SK-N-SH (cell line): ENCODE measurements around the gene NLRC5. TPM values are rescaled to one million over a fixed set of nuclear protein-coding genes. Genes with fewer than 3 reads are reported as not detected.
"Not testable (repeated sequence)": the region's sequence is repeated elsewhere in the genome, so short reads cannot be mapped to it uniquely, and the experiment has no call there.

ENCODE experiments used
- CTCF ChIA-PET: fragments of 300-600, 350-600 bp; formaldehyde crosslinking; extraction: SDS; loops from one replicate; lab custom pipeline; 2021; lab: Yijun Ruan, JAX
- POLR2A ChIA-PET: fragments of 350-600 bp; sonication (Branson Sonifier 250); formaldehyde crosslinking; extraction: SDS; loops from one replicate; lab custom pipeline; 2020; ENCODE audit warnings: antibody characterized with exemption, inconsistent platforms; lab: Yijun Ruan, JAX
- DNase-seq: peaks from one replicate; pipeline ENCODE4 v3.0.0; 2012
- H2AFZ ChIP-seq: fragments of 200-600 bp; sonication (generic); 2 replicates; pipeline ENCODE4 v1.8.1; 2016; ENCODE audit warnings: antibody characterized with exemption, mild to moderate bottlenecking, low read depth
- H3F3A ChIP-seq: fragments of 200-600 bp; sonication (generic); replicated peaks from 2 replicates; pipeline ENCODE3; 2016; ENCODE audit warnings: antibody characterized with exemption, mild to moderate bottlenecking; ENCODE audit not compliant: insufficient read depth
- H3K27ac ChIP-seq, 2 experiments: fragments of 200-500 bp in 1 of 2; fragments of 200-600 bp in 1 of 2; sonication (Bioruptor generic) in 1 of 2; sonication (generic), shearing (Covaris generic) in 1 of 2; 2 replicates each; pipeline versions ENCODE4 v1.5.1 to v1.6.1; 2014 to 2016; ENCODE audit warnings: low read depth in 2 of 2, inconsistent platforms in 1 of 2, low read length in 1 of 2, mild to moderate bottlenecking in 1 of 2, mixed read lengths in 1 of 2
- H3K27me3 ChIP-seq: fragments of 200-600 bp; sonication (generic), shearing (Covaris generic); 2 replicates; pipeline ENCODE4 v1.6.1; 2016; ENCODE audit warnings: mixed run types; ENCODE audit not compliant: insufficient read depth
- H3K36me3 ChIP-seq, 2 experiments: fragments of 200-500 bp in 1 of 2; fragments of 200-600 bp in 1 of 2; sonication (Bioruptor generic) in 1 of 2; sonication (generic) in 1 of 2; replicated peaks in 1 of 2; 2 replicates each; pipeline versions ENCODE3 to v1.5.1; 2014 to 2016; ENCODE audit warnings: low read length in 1 of 2, mild to moderate bottlenecking in 1 of 2; ENCODE audit not compliant: insufficient read depth in 2 of 2, control insufficient read depth in 1 of 2
- H3K4me1 ChIP-seq, 2 experiments: fragments of 200-500 bp in 1 of 2; fragments of 200-600 bp in 1 of 2; sonication (Bioruptor generic) in 1 of 2; sonication (generic), shearing (Covaris generic) in 1 of 2; 2 replicates each; pipeline versions ENCODE4 v1.5.1 to v1.6.1; 2014 to 2016; ENCODE audit warnings: low read depth in 1 of 2, low read length in 1 of 2, mixed run types in 1 of 2; ENCODE audit not compliant: insufficient read depth in 2 of 2, control insufficient read depth in 1 of 2
- H3K4me2 ChIP-seq: fragments of 200-600 bp; sonication (generic), shearing (Covaris generic); 2 replicates; pipeline ENCODE4 v1.6.1; 2017; ENCODE audit warnings: mixed run types
- H3K4me3 ChIP-seq, 2 experiments: fragments of 200-500 bp in 1 of 2; fragments of 200-600 bp in 1 of 2; sonication (Bioruptor generic) in 1 of 2; sonication (generic), shearing (Covaris generic) in 1 of 2; 2 replicates each; pipeline versions ENCODE4 v1.5.1 to v1.8.1; 2014 to 2016; ENCODE audit warnings: low read depth in 2 of 2, inconsistent platforms in 1 of 2, low read length in 1 of 2, mild to moderate bottlenecking in 1 of 2, mixed read lengths in 1 of 2, moderate library complexity in 1 of 2
- H3K79me2 ChIP-seq: fragments of 200-600 bp; sonication (generic); 2 replicates; pipeline ENCODE4 v1.8.1; 2017; ENCODE audit warnings: mild to moderate bottlenecking; ENCODE audit not compliant: insufficient read depth
- H3K9ac ChIP-seq: fragments of 200-600 bp; sonication (generic); 2 replicates; pipeline ENCODE4 v1.6.1; 2017; ENCODE audit warnings: mixed run types
- H3K9me2 ChIP-seq: fragments of 200-600 bp; sonication (generic); 2 replicates; pipeline ENCODE4 v1.6.1; 2017; ENCODE audit warnings: mixed run types
- H3K9me3 ChIP-seq: fragments of 200-600 bp; sonication (generic); 2 replicates; pipeline ENCODE4 v1.6.1; 2017; ENCODE audit warnings: mixed run types, mild to moderate bottlenecking, moderate library complexity
- H4K20me1 ChIP-seq: fragments of 200-600 bp; sonication (generic); 2 replicates; pipeline ENCODE4 v1.6.1; 2017; ENCODE audit warnings: mild to moderate bottlenecking, mixed run types; ENCODE audit not compliant: insufficient read depth
- CHD2 ChIP-seq: fragments of 150-350 bp; IDR thresholded peaks from 2 replicates; pipeline ENCODE4 v1.6.1; 2018; ENCODE audit warnings: low read length; ENCODE audit not compliant: partially characterized antibody
- ELF1 ChIP-seq: IDR thresholded peaks from 2 replicates; pipeline ENCODE4 v1.4.0; 2012
- EP300 ChIP-seq, 2 experiments: IDR thresholded peaks; 2 replicates each; pipeline versions ENCODE4 v1.4.0 to v1.6.1; 2012; ENCODE audit warnings: borderline replicate concordance in 1 of 2, low read depth in 1 of 2, low read length in 1 of 2
- EZH2phosphoT487 ChIP-seq: fragments of 200-600 bp; sonication (generic); IDR thresholded peaks from 2 replicates; pipeline ENCODE4 v1.6.1; 2017; ENCODE audit warnings: low read depth, mixed run types, mild to moderate bottlenecking, antibody characterized with exemption, moderate library complexity, borderline replicate concordance
- FOSL2 ChIP-seq: IDR thresholded peaks from 2 replicates; pipeline ENCODE4 v1.4.0; 2012; ENCODE audit warnings: low read depth, mild to moderate bottlenecking, moderate library complexity, borderline replicate concordance
- FOXJ3 ChIP-seq: sonication (generic); formaldehyde crosslinking; IDR thresholded peaks from 2 replicates; pipeline ENCODE4 v1.5.1; 2020; ENCODE audit warnings: mild to moderate bottlenecking, missing genetic modification reagents
- MEF2A ChIP-seq: IDR thresholded peaks from 2 replicates; pipeline ENCODE4 v1.4.0; 2012; ENCODE audit warnings: low read depth, borderline replicate concordance
- MXI1 ChIP-seq: IDR thresholded peaks from 2 replicates; pipeline ENCODE4 v1.6.1; 2012; ENCODE audit warnings: mild to moderate bottlenecking, low read depth, low read length, improper control_type of control experiment
- NFIC ChIP-seq: IDR thresholded peaks from 2 replicates; pipeline ENCODE4 v1.4.0; 2012; ENCODE audit warnings: borderline replicate concordance
- RAD21 ChIP-seq: IDR thresholded peaks from 2 replicates; pipeline ENCODE4 v1.6.1; 2012; ENCODE audit warnings: mild to moderate bottlenecking, low read length
- RCOR1 ChIP-seq: fragments of 150-350 bp; IDR thresholded peaks from 2 replicates; pipeline ENCODE4 v1.6.1; 2017; ENCODE audit warnings: antibody characterized with exemption, low read length
- RFX5 ChIP-seq: IDR thresholded peaks from 2 replicates; pipeline ENCODE4 v1.6.1; 2012; ENCODE audit warnings: mild to moderate bottlenecking, improper control_type of control experiment, low read length
- RXRA ChIP-seq: IDR thresholded peaks from 2 replicates; pipeline ENCODE4 v1.4.0; 2012; ENCODE audit warnings: low read depth, mild to moderate bottlenecking, borderline replicate concordance
- SIN3A ChIP-seq: IDR thresholded peaks from 2 replicates; pipeline ENCODE4 v1.6.1; 2012; ENCODE audit warnings: low read depth, mild to moderate bottlenecking, low read length, moderate library complexity, borderline replicate concordance
- TCF12 ChIP-seq: IDR thresholded peaks from 2 replicates; pipeline ENCODE4 v1.4.0; 2012
- WGBS: methylation state at CpG from one replicate; pipeline ENCODE4 v1.1.6; 2017; ENCODE audit warnings: low lambda C conversion rate; 5-methylcytosine and 5-hydroxymethylcytosine counted together
- polyA plus RNA-seq, 3 experiments: library from polyadenylated mRNA; depleted of rRNA; stranded (reverse); fragments of >200 nt; gene quantifications; 2 replicates each; pipeline ENCODE4 v1.2.3, GENCODE V29; 2012
- TF ChIP-seq, protein P1 (sequence below): IDR thresholded peaks from 2 replicates; pipeline ENCODE4 v1.6.1; 2012; ENCODE audit warnings: mild to moderate bottlenecking, low read depth, low read length, moderate library complexity
- TF ChIP-seq, protein P2 (sequence below): IDR thresholded peaks from 2 replicates; pipeline ENCODE4 v1.4.0; 2012; ENCODE audit warnings: low read depth, borderline replicate concordance
- TF ChIP-seq, protein P3 (sequence below): IDR thresholded peaks from 2 replicates; pipeline ENCODE4; 2012

The NLRC5 gene
- polyA plus RNA-seq, 1 of the 3 experiments (the other 2 are of a cell fraction) = 6.5 TPM

DNA sequence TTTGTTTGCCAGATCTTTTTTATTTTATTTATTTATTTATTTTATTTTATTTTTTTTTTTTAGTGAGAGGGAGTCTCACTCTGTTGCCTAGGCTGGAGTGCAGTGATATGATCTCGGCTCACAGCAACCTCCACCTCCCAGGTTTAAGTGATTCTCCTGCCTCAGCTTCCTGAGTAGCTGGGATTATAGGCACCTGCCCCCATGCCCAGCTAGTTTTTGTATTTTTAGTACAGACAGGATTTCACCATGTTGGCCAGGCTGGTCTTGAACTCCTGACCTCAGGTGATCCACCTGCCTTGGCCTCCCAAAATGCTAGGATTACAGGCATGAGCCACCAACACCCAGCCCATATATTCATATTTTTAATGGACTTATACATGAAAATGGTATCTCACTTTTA, 3.1 kb downstream of the NLRC5 start:
- H3K27me3 ChIP-seq, DNase-seq, H3K27ac ChIP-seq, H3K9ac ChIP-seq, H3K9me3 ChIP-seq, POLR2A ChIA-PET, H3K36me3 ChIP-seq, H3K79me2 ChIP-seq, H4K20me1 ChIP-seq, H3K4me3 ChIP-seq, H2AFZ ChIP-seq, H3K9me2 ChIP-seq, H3F3A ChIP-seq, H3K4me2 ChIP-seq, CTCF ChIA-PET: not testable (repeated sequence)
- WGBS = 88% methylated on average over 1 of the region's 1 CpG
- H3K4me1 ChIP-seq = peaks cover 12 to 19% of the 10 kb centered on the region in 2 experiments; a peak in 2 of 4 replicates

DNA sequence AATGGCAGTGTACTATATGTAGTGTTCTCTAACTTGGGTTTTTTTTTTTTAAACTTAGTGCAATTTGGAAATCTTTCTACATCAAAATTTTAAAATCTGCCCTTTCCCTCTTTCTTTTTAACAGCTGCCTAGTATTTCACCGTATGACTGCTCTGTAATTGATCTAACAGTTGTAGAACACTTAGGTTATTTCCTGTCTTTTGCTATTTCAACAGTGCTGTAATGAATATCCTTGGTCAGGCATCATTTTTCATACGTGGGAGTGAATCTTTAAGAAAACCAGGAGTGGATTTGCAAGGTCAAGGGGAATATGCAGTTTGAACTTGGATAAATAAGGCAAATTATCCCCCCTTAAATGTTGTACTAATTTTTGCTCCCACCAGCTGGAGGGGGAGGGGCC, 3.8 kb downstream of the NLRC5 start:
- no peak for TF ChIP-seq FOSL2
- no peak for TF ChIP-seq SIN3A
- TF ChIP-seq FOXJ3 (CRISPR knock-in tag) = no peak
- no peak for TF ChIP-seq RAD21
- no peak for TF ChIP-seq RFX5
- no peak for TF ChIP-seq EP300 (IDR thresholded peaks at IDR 0.05; ENCODE audit: borderline replicate concordance in 1 of 2, low read depth in 1 of 2, low read length in 1 of 2)
- no peak for TF ChIP-seq RCOR1
- TF ChIP-seq, protein P1, sequence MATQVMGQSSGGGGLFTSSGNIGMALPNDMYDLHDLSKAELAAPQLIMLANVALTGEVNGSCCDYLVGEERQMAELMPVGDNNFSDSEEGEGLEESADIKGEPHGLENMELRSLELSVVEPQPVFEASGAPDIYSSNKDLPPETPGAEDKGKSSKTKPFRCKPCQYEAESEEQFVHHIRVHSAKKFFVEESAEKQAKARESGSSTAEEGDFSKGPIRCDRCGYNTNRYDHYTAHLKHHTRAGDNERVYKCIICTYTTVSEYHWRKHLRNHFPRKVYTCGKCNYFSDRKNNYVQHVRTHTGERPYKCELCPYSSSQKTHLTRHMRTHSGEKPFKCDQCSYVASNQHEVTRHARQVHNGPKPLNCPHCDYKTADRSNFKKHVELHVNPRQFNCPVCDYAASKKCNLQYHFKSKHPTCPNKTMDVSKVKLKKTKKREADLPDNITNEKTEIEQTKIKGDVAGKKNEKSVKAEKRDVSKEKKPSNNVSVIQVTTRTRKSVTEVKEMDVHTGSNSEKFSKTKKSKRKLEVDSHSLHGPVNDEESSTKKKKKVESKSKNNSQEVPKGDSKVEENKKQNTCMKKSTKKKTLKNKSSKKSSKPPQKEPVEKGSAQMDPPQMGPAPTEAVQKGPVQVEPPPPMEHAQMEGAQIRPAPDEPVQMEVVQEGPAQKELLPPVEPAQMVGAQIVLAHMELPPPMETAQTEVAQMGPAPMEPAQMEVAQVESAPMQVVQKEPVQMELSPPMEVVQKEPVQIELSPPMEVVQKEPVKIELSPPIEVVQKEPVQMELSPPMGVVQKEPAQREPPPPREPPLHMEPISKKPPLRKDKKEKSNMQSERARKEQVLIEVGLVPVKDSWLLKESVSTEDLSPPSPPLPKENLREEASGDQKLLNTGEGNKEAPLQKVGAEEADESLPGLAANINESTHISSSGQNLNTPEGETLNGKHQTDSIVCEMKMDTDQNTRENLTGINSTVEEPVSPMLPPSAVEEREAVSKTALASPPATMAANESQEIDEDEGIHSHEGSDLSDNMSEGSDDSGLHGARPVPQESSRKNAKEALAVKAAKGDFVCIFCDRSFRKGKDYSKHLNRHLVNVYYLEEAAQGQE = no peak
- TF ChIP-seq TCF12 = no peak
- TF ChIP-seq, protein P2, sequence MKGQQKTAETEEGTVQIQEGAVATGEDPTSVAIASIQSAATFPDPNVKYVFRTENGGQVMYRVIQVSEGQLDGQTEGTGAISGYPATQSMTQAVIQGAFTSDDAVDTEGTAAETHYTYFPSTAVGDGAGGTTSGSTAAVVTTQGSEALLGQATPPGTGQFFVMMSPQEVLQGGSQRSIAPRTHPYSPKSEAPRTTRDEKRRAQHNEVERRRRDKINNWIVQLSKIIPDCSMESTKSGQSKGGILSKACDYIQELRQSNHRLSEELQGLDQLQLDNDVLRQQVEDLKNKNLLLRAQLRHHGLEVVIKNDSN = no peak
- TF ChIP-seq CHD2 = no peak
- TF ChIP-seq, protein P3, sequence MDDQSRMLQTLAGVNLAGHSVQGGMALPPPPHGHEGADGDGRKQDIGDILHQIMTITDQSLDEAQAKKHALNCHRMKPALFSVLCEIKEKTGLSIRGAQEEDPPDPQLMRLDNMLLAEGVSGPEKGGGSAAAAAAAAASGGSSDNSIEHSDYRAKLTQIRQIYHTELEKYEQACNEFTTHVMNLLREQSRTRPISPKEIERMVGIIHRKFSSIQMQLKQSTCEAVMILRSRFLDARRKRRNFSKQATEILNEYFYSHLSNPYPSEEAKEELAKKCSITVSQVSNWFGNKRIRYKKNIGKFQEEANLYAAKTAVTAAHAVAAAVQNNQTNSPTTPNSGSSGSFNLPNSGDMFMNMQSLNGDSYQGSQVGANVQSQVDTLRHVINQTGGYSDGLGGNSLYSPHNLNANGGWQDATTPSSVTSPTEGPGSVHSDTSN = no peak
- TF ChIP-seq MEF2A = no peak
- no peak for TF ChIP-seq RXRA
- TF ChIP-seq NFIC = no peak
- no peak for TF ChIP-seq EZH2phosphoT487
- TF ChIP-seq MXI1 = no peak
- TF ChIP-seq ELF1 = no peak
- H3K4me2 ChIP-seq = no peak overlapping the region
- H3K4me1 ChIP-seq = peaks cover 12 to 18% of the 10 kb centered on the region in 2 experiments; a peak in 2 of 4 replicates
- no peak overlapping the region for H3K4me3 ChIP-seq
- peaks cover 4% of the 10 kb centered on the region for H3F3A ChIP-seq
- no peak overlapping the region for H2AFZ ChIP-seq
- POLR2A ChIA-PET = no interaction called here
- no peaks in the 10 kb centered on the region for H4K20me1 ChIP-seq
- H3K27ac ChIP-seq = no peak overlapping the region
- H3K36me3 ChIP-seq = no peaks in the 10 kb centered on the region
- no peaks in the 10 kb centered on the region for H3K79me2 ChIP-seq
- H3K27me3 ChIP-seq = no peaks in the 10 kb centered on the region
- WGBS = 57% methylated on average over 2 of the region's 2 CpGs
- DNase-seq = no peak
- H3K9me2 ChIP-seq = no peaks in the 10 kb centered on the region
- H3K9me3 ChIP-seq = no peaks in the 10 kb centered on the region
- CTCF ChIA-PET = interaction anchor here (0.5 kb wide), 1 partner anchor 27 kb away, joined by 3 read pairs; no protein-coding TSS in a partner anchor
- H3K9ac ChIP-seq = no peak overlapping the region
